Measurements from ENCODE around the gene EID2. TPM values are rescaled to one million over a fixed set of nuclear protein-coding genes. Genes with fewer than 3 reads are reported as not detected.

The EID2 gene
- total RNA-seq, 2 experiments from 2014 or later: 14.8 to 15.2 TPM

DNA sequence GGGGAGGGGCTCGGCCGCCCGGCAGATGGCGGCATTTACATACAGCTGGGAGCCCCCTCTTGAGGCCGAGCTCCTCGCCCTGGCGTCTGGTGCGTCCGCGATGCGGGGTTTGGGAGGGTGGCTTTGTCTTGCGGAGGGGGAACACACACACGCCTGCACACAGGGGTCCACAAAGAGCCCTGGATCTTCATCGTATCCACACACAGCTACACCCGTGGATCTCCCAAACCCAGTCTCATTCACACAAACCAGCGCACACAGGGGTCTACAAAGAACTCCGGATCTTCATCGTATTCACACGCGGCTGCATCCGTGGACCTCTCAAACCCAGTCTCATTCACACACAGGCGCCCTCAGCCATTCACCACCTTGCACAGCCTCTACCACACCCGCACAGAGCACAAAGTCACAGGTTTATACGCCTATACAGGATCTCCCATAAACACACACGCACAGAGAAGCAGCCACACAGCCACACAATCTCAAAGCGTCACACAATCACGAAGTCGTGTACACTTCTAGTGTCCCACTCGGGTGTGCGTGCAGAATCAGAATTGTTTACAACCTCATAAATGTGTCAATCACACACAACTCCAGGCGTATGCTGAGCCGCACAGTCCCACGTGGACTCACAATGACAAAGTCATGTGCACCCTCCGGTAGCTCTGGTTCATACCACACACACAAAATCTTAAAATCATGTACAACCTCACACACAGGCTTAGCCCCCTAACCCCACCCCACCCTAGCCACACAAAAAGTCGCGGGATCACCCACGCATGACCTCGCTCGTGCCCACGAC lies 41.8 kb downstream of the EID2 start:
- Mint-ChIP-seq H3K27ac (no peak overlapping the region), H3K4me3 (peak overlapping the region; percentile 2), H3K27me3 (peaks cover 47% of the 10 kb centered on the region), H3K9me3 (no peaks in the 10 kb centered on the region), H3K36me3 (ENCODE audit: low read depth) (no peaks in the 10 kb centered on the region), H3K4me1 (peaks cover 17% of the 10 kb centered on the region)
- CTCF ChIA-PET: interaction anchor here (0.9 to 3.1 kb wide), 3 partner anchors 27 to 58 kb away, joined by 3 to 10 read pairs (median 6); partner anchors contain the start of gene EID2B
- POLR2A ChIA-PET: interaction anchor here (0.7 to 1.3 kb wide), 4 partner anchors 9 to 107 kb away, joined by 3 to 5 read pairs (median 4); partner anchors contain the start of genes EID2B, MED29, PAF1 and SUPT5H
- DNase-seq: peak; percentile 40

DNA sequence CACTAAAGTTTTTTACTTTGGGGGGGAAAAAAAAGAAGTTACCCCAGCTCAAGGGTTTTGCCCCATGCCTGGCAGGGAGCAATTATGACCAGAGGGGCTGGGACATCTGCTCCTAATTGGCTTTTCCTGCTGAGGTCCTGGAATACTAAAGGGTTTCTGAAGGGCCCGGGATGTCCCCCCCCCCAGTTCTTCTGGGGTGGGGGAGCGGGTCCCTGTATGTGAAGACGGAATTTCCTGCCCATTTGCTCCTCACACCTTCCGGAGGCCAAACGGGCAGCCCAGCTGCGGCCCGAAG lies 42.3 kb downstream of the EID2 start:
- Mint-ChIP-seq H3K27me3 (peaks cover 43% of the 10 kb centered on the region), H3K9me3 (no peaks in the 10 kb centered on the region), H3K4me1 (peaks cover 16% of the 10 kb centered on the region), H3K36me3 (ENCODE audit: low read depth) (no peaks in the 10 kb centered on the region), H3K4me3 (no peak overlapping the region), H3K27ac (no peak overlapping the region)
- CTCF ChIA-PET: interaction anchor here (0.9 to 3.1 kb wide), 3 partner anchors 27 to 57 kb away, joined by 3 to 10 read pairs (median 6); partner anchors contain the start of gene EID2B
- POLR2A ChIA-PET: interaction anchor here (0.6 to 0.7 kb wide), 2 partner anchors 35 to 52 kb away, joined by 3 read pairs; partner anchors contain the start of genes EID2B and SUPT5H
- DNase-seq: no peak

DNA sequence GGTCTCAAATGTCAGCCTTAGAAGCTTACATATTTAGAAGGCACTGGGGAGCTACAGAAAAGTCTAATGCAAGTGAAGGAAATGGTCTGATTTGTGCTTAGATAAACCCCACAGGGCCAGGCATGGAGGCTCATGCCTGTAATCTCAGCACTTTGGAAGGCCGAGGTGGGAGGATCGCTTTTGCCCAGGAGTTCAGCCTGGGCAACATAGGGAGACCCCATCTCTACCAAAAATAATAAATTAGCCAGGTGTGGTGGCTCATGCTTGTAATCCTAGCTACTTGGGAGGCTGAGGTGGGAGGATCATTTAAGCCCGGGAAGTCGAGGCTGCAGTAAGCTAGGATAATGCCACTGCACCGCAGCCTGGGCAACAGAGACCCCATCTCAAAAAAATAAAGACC lies 43.9 kb downstream of the EID2 start:
- Mint-ChIP-seq H3K4me3 (no peak overlapping the region), H3K27me3 (peaks cover 37% of the 10 kb centered on the region), H3K27ac (no peak overlapping the region), H3K36me3 (ENCODE audit: low read depth) (no peaks in the 10 kb centered on the region), H3K9me3 (no peaks in the 10 kb centered on the region), H3K4me1 (peaks cover 16% of the 10 kb centered on the region)
- DNase-seq: no peak
- CTCF ChIA-PET: interaction anchor here (3.1 kb wide), 1 partner anchor 37 kb away, joined by 10 read pairs; the partner anchor contains the start of gene EID2B
- POLR2A ChIA-PET: interaction anchor here (1.1 to 1.2 kb wide), 2 partner anchors 18 to 60 kb away, joined by 3 read pairs; partner anchors contain the start of gene RPS16

DNA sequence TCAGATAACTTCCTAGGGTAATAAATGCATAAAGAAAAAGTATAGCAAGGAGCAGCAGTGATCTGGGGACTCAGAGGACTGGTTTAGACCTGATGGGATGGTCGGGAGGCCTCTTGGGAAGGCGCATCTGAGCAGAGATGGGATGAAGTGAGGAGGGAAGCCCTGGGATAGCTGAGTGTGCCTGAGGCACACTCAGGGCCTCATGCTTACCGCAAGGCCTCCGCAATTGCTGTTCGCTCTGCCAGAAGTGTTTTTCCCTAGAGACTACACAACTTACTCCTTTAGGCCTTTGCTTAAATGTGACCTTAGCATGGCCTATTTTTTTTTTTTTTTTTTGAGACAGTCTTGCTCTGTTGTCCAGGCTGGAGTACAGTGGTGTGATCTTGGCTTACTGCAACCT lies 45.3 kb downstream of the EID2 start:
- H3K36me3 Mint-ChIP-seq (ENCODE audit: low read depth): peaks cover 1% of the 10 kb centered on the region
- no peak overlapping the region for H3K4me3 Mint-ChIP-seq
- H3K27me3 Mint-ChIP-seq: peaks cover 27% of the 10 kb centered on the region
- ChIA-PET POLR2A (no interaction called here), CTCF (no interaction called here)
- H3K27ac Mint-ChIP-seq: no peak overlapping the region
- H3K9me3 Mint-ChIP-seq: no peaks in the 10 kb centered on the region
- no peak for DNase-seq
- H3K4me1 Mint-ChIP-seq: peaks cover 14% of the 10 kb centered on the region

DNA sequence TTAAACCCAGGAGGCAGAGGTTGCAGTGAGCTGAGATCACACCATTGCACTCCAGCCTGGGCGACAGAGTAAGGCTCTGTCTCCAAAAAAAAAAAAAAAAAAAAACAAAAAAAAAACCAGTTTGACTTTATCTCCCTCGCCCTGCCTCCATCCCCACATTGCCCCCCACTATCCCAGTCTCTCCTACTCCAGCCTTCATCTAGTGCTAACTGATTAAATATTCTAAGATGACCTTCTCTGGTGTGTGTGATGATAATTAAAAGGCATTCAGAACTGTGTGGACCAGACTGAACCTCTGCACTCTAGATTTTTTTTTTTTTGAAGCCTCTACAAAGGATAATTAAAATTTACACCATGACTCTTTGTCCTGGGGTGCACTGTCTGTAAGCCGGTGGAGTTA lies 47.2 kb downstream of the EID2 start:
- no peak overlapping the region for H3K4me3 Mint-ChIP-seq
- H3K4me1 Mint-ChIP-seq: no peaks in the 10 kb centered on the region
- no peak for DNase-seq
- CTCF ChIA-PET: interaction anchor here (0.6 kb wide), 1 partner anchor 28 kb away, joined by 3 read pairs; no protein-coding TSS in a partner anchor
- no peaks in the 10 kb centered on the region for H3K9me3 Mint-ChIP-seq
- POLR2A ChIA-PET: no interaction called here
- peaks cover 14% of the 10 kb centered on the region for H3K27me3 Mint-ChIP-seq
- no peak overlapping the region for H3K27ac Mint-ChIP-seq
- H3K36me3 Mint-ChIP-seq (ENCODE audit: low read depth): peaks cover 13% of the 10 kb centered on the region

DNA sequence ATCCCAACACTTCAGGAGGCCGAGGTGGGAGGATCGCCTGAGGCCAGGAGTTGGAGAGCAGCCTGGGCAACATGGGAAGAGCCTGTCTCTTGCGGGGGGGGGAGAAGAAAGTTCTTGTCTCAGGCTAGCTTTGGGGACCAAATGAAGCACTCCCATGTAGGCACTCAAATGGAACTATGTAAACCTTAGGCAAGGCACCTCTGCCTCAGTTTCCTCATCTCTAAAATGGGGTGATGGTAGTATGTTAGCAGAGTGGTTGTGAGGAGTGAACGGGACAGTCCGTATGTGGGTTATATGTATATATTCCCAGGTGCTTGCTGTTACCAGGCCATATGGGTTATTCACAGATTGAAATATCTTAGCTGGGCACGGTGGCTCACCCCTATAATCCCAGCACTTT lies 47.7 kb downstream of the EID2 start:
- Mint-ChIP-seq H3K4me3 (no peak overlapping the region), H3K4me1 (no peaks in the 10 kb centered on the region), H3K9me3 (no peaks in the 10 kb centered on the region), H3K36me3 (ENCODE audit: low read depth) (peaks cover 14% of the 10 kb centered on the region), H3K27ac (no peak overlapping the region), H3K27me3 (peaks cover 9% of the 10 kb centered on the region)
- CTCF ChIA-PET: interaction anchor here (0.6 to 1.3 kb wide), 3 partner anchors 18 to 52 kb away, joined by 3 to 6 read pairs (median 3); no protein-coding TSS in a partner anchor
- POLR2A ChIA-PET: interaction anchor here (1.2 kb wide), 1 partner anchor 47 kb away, joined by 4 read pairs; no protein-coding TSS in a partner anchor
- DNase-seq: no peak

DNA sequence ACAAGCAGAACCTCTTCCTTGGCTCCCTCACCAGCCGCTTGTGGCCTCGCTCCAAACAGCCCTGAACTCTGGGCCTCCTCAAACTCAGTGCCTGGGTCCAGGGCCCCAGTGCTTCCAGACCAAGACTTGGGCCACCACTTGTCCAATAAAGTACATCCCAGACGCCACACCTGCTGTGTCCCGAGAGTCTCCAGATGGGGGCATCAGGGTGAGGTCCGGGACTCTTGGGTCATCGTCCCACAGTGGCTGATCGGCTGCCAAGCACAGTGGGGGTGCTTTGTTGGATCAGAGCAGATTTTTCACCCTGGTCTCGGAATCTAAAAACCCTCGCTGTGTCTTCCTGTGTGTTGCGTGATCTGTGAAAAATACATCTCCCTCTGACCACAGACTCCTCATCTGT lies 50.2 kb downstream of the EID2 start:
- POLR2A ChIA-PET: no interaction called here
- Mint-ChIP-seq H3K27me3 (no peaks in the 10 kb centered on the region), H3K9me3 (no peaks in the 10 kb centered on the region), H3K4me3 (no peak overlapping the region), H3K27ac (no peak overlapping the region), H3K4me1 (no peaks in the 10 kb centered on the region), H3K36me3 (ENCODE audit: low read depth) (peaks cover 23% of the 10 kb centered on the region)
- no peak for DNase-seq
- CTCF ChIA-PET: interaction anchor here (1.0 kb wide), 1 partner anchor 43 kb away, joined by 3 read pairs; the partner anchor contains the start of gene EID2B

Other genes starting within 250 kb of the EID2 start
- under 1 TPM; 0.38 to 0.43 TPM for gene IFNL1, start 243.8 kb downstream of the EID2 start, total RNA-seq
- gene LRFN1, start 219.3 kb downstream of the EID2 start, total RNA-seq: 1 to 10 TPM; 9.2 to 9.3 TPM
- 100 to 1,000 TPM; 705 to 721 TPM for gene GMFG, start 204.1 kb downstream of the EID2 start, total RNA-seq
- gene SAMD4B, start 197.7 kb downstream of the EID2 start, total RNA-seq: 10 to 100 TPM; 53.9 to 54.8 TPM
- gene PAF1, start 149.1 kb downstream of the EID2 start, total RNA-seq: 10 to 100 TPM; 44.0 to 47.2 TPM
- 10 to 100 TPM; 32.3 to 34.5 TPM for gene MED29, start 148.8 kb downstream of the EID2 start, total RNA-seq
- 100 to 1,000 TPM; 189 to 194 TPM for gene ZFP36, start 133.3 kb downstream of the EID2 start, total RNA-seq
- 10 to 100 TPM; 82.4 to 93.0 TPM for gene PLEKHG2, start 127.5 kb downstream of the EID2 start, total RNA-seq
- 1,000 to 10,000 TPM; 2,238 to 2,243 TPM for gene RPS16, start 104.2 kb downstream of the EID2 start, total RNA-seq
- 100 to 1,000 TPM; 153 to 159 TPM for gene SUPT5H, start 94.6 kb downstream of the EID2 start, total RNA-seq
- 10 to 100 TPM; 44.0 to 44.8 TPM for gene TIMM50, start 59.3 kb downstream of the EID2 start, total RNA-seq
- gene DLL3, start 41.2 kb downstream of the EID2 start, total RNA-seq: under 1 TPM; 0.28 to 0.30 TPM
- gene SELENOV, start 25.0 kb downstream of the EID2 start, total RNA-seq: not detected
- 1 to 10 TPM; 4.5 to 4.7 TPM for gene EID2B, start 7.3 kb downstream of the EID2 start, total RNA-seq
- gene LGALS13, start 62.4 kb upstream of the EID2 start, total RNA-seq: not detected
- gene LGALS16, start 115.8 kb upstream of the EID2 start, total RNA-seq: not detected
- under 1 TPM in 1 of 2 experiments, not detected in 1; 0.90 TPM for gene LGALS14, start 164.3 kb upstream of the EID2 start, total RNA-seq
- 1 to 10 TPM; 1.5 to 1.8 TPM for gene CLC, start 197.9 kb upstream of the EID2 start, total RNA-seq
- gene LEUTX, start 238.7 kb upstream of the EID2 start, total RNA-seq: under 1 TPM in 1 of 2 experiments, not detected in 1; 0.35 TPM